ENCODE data around the gene CDKL4.

DNA sequence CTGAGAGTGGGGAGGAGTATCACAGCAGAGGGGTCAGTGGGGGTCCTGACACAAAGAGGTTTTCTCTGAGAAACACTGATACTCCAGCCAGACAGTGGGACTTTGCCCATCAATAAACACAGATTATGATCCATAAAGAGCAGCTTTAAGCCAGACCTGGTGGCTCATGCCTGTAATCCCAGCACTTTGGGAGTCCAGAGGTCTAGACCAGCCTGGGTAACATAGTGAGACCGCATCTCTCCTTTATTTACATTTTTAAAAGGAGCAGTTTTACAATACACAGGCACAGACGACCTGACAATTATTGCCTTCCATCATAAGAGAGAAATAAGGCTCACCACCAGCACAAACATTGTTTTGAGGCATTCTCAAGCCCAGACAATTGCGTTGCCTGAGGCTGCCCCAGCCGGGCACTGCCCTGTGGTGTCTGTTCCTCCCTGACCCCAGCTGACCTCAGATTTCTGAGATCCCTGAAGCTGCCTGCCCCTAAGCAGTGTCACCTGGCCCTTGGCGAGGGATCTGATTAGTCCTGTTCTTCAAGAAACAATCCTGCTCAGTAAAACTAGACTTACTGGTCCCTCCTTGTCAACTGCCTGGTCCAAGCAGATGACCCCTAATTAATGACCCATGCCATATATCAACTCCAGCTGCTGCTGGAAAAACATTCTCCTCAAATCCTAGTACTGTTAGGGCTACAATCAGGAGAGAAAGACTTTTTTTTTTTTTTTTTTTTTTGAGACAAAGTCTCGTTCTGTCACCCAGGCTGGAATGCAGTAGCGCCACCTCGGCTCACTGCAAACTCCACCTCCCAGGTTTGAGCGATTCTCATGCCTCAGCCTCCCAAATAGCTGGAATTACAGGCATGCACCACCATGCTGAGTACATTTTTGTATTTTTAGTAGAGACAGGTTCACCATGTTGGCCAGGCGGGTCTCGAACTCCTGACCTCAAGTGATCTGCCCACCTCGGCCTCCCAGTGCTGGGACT, 63.5 kb downstream of the CDKL4 start:
- no peak for TF ChIP-seq POLR2AphosphoS5 (IDR thresholded peaks at IDR 0.05)
- TF ChIP-seq EP300 (IDR thresholded peaks at IDR 0.05) = no peak
- TF ChIP-seq CTCF (IDR thresholded peaks at IDR 0.05) = no peak
- TF ChIP-seq POLR2A (IDR thresholded peaks at IDR 0.05) = no peak

Measured in suprapubic skin (tissue), 4 donors.